Stimulated activated CD8-positive, alpha-beta memory T cell treated with anti-CD3 and anti-CD28 coated beads, Interleukin-12 subunit alpha, Interleukin-12 subunit beta, amount 100 ng/mL, for 24 hours (primary cell): Measurements from ENCODE around the gene PRKCD.

Source experiments
- DNase-seq: peaks from one replicate; pipeline ENCODE4 v3.0.0-alpha.2; 2020; ENCODE audit errors: extremely low read depth

PRKCD gene

DNA sequence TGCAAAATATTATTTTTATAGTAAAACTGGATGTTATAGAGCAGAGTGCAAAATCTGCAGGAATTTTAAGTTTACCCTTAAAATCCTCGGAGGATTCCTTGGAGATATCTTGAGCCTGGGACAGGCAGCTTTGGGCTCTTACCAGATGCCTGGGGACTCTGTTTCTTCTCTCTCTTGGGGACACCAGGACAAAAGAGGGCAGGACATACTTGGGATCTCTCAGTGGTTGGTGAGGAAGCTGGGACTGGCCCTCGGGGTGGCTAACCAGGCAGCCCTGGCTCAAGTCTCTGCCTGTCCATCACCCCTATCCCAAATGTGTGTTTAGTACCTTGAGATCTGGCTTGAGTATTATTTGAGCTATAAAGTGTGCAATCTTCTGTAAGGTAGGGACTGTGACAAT is 56.2 kb downstream of the PRKCD start:
- DNase-seq, result no peak

DNA sequence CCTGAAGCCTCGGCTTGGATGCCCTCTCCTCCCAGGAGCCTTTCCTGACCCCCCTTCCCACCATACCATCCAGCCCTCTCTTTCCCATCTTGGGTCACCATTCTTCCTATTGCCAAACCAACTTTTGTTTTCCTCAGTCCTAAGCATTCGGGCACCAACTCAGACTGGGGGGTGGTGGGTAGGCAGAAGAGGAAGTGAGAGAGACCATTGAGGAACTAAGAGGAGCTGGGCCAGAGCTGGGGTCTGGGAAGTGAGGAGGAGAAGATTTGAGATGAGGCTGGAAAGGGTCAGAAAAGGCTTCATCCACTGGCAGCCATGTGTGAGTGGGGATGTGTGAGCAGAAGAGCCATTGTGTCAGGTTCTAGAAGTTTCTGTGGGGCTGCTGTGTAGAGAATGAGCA is 57.1 kb downstream of the PRKCD start:
- DNase-seq, result no peak

DNA sequence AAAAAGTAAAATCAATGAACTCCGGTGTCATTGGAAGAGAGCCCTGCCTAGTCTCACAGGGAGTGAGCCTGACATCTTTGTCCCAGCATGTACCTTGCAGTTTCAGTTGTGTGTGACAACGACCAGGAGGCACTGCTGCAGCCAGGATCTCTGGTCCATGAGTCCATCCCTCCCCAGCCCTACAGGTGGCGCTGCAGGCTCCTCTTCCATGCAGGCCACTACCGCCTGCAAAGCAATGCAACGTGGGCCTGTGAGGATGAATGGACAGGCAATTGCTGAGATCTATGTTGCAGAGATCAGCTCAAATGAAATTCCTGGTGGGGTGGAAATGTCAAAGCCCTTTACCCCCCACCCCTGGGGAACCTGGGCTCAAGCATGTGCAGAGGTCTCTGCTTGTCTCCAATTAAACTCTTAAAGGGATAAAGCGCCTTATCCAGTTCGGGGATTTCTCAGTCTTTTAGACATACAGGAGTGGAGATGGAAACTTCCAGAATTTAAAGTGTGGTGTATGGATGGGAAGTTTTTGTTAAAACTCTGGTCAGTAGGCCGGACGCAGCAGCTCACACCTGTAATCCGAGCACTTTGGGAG is 59.0 kb downstream of the PRKCD start:
- DNase-seq, result peak; percentile 55

DNA sequence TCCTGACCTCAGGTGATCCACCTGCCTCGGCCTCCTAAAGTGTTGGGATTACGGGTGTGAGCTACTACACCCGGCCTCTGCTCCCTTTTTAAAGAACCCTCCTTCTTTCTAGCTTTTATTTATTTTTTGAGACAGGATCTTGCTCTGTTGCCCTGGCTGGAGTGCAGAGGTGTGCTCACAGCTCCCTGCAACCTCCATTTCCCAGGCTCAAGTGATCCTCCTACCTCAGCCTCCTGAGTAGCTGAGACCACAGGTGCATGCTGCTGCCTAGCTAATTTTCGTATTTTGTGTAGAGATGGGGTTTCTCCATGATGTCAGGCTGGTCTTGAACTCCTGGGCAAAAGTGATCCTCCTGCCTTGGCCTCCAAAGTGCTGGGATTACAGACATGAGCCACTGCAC is 60.3 kb downstream of the PRKCD start:
- no peak for DNase-seq

DNA sequence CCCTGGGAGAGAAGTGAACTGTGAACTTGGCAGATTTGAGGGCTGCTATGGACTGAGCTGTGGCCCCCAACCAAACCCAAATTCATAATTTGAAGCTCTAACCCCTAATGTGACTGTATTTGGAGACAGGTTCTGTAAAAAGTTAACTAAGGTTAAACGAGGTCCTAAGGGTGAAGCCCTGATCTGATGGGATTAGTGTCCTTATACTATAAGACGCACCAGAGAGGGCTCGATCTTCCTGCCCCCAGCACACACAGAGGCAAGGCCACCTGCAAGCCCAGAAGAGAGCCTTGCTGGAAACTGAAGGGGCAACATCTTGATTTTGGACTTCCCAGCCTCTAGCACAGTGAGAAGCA is 60.8 kb downstream of the PRKCD start:
- no peak for DNase-seq

DNA sequence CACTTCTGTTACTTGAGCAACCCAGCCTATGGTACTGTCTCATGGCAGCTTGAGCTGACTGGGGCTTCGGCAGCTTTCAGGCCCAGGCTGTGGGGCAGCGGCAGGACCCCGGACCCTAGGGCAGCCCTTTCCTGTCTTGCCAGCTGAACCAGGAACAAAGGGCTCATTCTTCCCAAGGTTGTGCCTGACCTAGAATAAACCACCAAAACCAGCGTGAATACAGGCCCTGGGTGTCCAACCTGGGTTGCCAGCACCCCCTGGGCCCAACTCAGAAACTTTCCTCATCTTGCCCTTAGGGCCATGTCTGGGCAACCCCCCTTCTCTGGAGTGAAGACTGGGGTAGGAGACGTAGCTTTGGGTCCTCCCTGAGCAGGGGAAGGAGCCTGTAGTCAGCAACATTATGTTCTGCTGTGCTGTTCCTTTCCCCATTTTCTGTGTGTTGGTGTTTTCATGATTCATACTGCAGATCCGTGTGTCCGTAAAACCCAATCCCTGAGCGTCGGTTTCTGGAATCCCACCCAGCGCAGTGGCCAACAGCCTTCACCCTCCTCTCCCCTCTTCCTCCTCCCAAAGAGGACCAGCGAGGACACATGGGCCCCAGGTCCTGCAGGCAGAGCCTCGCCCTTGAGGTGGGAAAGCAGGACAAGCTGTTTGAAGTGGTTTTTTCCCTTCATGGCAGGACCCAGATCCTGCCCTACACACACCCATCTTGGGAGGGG is 61.3 kb downstream of the PRKCD start:
- DNase-seq, result no peak

DNA sequence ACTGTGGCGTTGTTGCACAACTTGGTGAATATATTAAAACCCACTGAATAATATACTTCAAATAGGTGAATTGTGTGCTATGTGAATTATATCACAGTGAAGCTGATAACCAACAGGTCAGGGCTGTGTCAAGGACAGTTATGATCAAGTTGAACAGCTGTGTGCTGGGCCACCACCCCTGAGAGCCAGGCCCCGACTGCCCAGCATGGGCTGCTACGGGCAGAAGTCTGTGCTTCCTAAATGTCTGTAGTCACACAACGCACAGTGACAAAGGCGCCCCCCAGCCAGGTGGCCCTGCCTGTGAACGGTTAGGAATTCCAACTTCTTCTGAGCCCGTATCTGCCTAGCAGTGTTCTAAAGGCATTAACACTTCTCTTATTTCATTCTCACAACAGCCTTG is 62.0 kb downstream of the PRKCD start:
- no peak for DNase-seq

DNA sequence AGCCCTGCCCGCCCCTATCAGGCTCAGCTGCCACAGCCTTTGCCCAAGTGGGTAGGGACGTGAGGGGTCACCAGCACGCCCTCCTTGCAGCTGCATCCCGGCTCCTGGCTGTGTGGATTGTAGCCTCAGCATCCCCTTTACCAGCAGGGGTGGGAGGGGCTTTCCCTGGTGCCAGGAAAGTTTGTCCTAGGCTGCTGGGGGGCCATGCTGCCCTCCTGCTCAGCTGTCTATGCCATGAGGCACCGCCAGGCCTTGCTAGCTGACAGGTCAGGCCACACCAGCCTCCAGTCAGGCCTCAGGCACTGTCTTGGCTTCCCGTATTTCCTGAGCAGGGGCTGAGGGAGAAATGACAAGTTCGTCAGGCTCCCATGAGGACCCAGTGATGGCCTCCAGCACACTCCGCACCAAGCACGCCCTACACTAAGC is 62.5 kb downstream of the PRKCD start:
- DNase-seq, result no peak

DNA sequence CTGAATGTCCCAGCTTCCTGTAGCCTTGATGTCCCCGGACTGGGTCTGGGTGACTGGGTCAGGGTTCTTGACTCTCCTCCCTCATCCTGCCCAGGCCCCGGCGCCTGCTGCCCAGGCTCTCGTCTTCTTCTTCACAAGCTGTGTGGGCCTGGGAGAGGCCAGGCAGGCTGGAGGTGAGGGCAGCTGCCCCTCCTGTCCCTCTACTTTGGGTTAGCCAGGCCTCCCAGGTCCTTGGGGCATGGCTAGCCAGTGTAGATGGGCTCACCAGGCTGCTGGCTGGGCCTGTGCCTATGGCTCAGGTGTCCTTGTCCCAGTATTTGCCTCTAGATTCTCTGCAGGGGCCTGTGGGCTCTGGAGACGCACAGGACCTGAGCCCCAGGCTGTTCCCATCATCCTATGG is 63.0 kb downstream of the PRKCD start:
- DNase-seq, result no peak

DNA sequence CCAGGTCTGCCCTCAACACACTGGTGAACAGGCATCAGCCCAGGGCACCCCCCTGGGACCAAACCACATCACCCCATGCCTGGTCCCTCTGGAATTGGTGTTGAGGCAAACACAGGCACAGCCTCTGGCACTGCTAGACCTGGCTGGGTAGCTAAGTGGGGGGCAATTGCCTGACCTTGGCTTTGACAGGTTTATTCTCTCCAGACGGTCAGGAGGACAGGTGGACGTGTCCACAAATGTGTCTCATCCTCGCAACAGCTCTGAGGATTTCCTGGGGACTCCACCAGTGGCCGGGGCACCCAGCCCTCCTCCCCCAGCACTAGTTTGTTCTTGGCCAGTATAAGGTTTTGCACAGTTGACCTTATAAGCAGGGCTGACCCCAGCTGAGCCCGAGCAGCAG is 63.5 kb downstream of the PRKCD start:
- no peak for DNase-seq

DNA sequence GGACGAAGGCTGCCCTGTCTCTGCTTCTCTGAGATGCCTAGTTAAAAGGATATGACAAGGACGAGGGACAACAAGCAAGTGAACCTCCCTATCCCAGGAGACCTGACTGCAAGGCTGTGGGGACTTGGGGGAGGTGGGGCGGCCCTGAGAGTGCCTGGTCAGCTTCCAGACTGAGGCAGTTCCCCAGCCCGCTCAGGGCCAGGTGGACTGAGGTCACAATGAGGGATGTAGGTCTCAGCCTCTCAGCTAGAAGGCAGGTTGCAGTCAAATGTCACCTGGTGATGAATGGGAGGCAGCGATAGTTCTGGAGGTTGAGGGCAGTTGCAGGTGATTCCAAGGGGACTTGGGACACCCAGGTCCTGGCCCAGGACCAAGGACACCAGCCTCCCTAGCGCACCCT is 64.2 kb downstream of the PRKCD start:
- DNase-seq, result no peak

DNA sequence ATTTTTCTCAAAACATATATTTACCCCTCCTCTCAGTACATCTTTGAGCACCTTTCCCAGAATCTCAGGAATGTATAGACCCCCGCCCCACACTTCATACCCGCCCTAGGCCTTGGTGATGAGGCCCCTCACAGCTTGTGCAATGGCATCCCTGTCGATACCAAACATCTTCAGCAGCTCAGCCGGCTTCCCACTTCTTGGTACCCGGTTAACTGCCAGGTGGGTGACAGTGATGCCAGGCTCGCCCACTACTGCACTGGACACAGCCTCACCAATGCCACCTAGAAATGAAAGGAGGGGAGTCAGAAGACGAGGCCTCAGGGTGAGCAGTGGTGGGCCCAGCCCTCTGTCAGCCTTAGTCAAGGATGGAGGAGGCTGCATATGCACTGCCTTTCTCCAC is 64.6 kb downstream of the PRKCD start:
- no peak for DNase-seq

DNA sequence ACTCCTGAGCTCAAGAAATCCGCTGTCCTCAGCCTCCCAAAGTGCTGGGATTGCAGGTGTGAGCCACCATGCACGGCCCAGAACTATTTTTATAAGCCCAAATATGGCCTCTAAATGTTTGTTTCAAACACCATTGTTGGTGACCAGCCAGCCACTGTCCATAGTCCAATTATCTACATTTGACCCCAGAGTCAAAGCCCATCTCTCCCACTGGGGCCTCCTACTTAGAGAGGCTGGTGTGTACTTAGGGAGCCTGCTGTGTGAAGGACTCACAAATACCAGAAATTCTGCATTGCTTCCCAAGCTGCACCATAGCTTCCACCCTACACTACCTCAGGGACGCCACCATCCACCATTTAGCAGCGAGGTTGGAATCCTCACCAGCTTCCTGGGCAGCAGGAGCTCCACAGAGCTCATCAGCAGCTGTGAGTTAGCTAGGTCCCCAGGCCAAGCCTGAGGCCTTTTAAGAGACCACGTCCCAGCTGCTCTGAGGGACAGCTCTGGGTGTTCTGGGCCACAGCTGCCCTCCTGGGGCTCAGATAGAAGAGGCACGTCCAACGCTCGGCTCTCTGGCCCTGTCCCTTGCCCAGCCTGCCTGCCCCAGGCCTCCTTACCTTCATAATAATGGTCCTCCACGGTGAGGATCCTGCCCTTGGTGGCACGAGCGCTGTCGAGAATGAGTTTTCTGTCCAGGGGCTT is 65.3 kb downstream of the PRKCD start:
- DNase-seq, result no peak

DNA sequence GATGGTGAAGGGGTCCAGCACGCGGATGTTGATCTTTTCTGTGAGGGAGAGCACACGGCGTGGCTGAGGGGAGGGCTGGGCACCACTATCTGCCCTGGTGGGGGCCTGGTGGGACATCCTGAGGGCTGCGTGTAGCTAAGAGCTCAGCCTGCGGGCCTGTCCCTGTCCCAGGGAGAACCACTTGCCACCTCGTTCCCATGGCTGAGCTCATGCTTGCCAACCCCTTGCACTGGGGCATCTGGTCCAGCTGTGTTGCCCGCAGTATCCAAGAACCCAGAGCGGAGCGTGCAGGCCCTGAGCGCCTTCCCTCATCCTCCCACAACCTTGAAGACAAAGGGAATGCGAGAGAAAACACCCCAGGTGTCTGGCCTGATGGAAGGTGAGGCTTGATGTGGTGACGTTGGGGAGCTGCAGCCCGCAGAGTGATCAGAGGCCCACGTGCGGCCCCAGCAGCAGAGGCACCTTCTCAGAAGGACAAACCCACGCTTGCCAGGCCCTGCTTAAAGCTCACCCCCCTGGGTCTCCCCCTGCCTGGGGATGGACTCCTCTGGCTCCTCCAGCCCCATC is 65.9 kb downstream of the PRKCD start:
- no peak for DNase-seq

DNA sequence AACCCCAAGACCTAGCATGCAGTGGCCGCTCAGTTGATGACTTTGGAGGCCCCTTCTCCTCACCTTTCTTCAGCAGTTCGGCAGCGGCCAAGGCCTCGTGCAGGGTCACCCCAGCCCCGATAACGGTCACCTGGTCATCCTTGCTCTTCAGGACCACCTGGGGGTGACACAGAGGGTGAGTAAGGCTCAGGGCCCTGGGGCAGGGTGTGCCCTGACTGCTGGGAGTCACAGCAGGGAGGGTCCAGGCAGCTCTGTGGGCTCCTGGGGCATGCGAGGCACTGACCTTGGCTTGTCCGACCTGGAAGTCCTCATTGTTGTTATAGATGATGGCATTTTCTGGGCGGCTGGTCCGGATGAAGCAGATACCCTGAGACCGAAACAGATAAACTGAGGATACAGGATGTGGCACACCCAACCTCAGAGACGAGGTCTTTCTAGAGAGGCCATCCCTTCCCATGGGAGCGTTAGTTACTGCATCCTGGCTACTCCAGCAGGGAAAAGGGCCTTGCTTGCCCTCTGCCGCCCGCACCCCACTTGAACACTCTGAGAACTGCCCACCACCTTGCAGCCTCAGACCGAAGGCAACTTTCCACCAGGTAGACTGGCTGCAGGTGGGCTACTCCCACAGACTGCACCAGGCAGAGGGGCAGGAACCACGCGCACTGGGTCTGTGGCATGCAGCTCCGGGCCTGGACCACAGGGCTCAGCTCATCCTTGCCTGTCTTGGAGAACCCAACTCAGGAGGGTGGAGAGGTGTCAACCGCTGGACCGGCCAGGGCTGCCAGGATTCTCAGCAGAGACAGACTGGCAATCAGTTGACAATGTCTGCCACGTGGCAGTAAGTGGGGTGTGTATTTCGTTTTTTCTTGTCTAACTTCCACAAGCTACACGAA is 67.2 kb downstream of the PRKCD start:
- DNase-seq, result no peak

DNA sequence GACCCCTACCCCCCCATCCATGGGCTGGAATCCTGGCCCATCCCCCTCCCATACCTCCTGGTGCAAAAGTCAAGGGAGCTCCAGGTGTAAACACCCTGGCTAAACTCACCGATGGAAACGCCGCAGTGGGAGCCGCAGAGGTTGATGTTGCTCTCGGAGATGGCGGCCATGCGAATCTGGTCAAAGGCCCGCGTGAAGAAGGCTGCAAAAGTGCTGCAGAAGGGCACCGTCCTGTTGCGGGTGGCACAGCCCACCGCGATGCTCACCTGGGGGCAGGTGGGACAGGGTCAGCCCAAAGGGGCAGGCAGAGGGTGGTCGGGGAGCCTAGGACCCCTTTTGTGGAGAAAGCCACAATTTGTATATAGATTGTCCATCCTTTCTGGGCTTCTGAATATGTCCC is 68.2 kb downstream of the PRKCD start:
- DNase-seq, result no peak

DNA sequence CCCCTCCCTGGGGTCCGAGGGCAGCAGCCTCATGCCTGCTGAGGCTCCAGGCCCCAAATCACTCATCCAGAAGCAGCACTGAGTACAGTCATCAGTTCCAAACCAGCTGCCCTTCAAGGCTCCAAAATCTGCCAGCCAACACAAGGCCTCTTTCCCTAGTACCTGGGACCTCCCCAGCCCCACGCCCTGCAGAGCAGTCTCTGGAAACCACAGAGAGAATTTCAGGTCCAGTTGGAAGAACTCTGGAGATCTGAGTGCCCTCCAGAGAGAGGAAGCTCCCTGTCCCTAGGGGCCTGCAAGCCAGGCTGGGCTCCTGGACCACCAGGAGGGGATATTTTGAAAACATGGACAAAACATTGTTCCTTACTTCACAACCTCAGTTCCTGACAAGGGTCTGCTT is 68.6 kb downstream of the PRKCD start:
- DNase-seq, result no peak

DNA sequence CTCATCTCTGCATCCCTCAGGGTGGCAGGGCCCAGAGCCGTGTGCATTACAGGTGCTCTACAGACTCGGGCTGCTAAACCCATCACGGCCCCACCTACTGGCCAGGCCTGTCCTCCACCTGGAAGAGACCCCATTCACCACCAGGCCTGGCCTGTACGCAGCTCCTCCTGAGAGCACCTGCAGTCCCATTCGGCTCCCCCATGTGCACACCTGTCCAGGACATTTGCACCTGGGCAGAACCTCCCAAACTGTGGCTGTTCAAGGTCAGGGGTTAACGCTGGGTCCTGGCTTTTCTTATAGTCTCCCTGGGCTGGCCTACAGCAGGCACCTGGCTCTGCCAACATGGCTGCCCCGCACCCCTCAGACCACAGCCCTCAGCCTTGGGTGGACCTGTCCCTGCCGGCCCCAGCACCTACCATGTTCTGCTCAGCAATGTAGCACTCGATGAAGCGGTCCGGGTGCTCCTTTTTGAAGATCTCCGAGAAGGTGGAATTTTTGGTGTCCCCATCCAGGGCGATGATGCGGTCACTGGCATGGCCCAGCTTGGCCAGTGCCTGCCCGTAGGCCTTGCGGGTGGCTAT is 69.1 kb downstream of the PRKCD start:
- DNase-seq, result no peak

DNA sequence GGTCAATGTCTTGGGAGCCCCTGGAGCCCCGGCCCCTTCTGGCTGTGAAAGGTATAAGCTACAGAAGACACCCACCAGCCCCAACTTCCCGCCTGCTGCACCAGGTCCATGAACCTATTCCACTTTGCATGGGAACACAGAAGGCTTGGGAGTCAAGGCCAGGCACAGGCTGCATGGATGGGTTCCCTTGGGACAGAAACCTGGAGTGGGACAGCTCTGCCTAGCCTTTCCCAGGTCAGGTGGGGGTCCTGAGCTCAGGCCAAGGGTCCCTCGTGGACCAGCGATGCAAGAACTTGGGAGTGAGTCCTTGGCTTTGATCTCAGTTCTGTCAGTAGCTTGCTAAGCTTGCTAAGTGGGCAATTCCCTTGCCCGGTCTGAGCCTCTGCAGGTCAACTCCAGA is 69.8 kb downstream of the PRKCD start:
- no peak for DNase-seq

DNA sequence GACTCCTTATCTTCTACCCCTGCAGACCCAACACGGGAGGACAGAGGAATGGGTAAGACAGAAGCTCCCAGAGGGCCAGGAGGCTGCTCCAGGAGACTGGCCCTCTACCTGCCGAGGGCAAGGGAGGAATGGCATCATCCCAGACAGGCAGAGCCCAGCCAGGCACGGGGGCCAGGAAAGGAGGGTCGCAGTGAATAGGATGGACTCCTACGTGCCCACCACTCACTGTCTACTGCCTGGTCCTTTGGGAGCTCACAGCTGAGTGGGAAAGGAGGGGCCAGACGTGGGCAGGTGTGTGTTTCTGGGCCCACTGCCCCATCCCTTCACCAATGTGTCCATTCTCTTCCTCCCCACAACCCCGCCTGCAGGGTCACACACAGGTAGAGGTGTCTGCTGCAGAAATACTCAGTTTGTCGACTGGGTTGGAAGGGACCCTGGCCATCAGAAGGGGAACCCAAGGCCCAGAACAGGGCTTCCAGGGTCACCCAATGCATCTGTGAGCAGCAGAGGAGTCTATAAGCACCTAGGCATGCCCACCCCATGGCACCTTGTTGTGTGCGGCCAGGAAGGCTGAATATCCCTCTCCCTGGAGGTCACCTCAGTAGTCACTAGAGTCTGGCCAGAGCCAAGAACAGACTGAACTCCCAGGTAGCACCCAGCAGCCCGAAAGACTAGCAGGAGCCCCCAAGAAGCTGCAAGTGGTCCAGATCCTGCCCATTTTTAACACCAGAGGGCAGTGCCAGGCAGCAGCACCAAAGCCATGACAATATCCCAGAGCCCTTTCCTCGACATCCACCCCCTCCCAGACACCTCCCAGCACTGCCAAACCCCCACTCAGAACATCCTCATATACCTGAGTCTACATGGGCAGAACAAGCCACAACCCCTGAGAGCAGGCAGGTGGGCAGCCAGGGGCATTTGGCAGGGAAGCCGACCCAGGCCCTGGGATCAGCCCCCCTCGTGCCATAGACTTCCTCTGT is 70.8 kb downstream of the PRKCD start:
- no peak for DNase-seq
